Measurements from ENCODE around the gene PHRF1. TPM values are rescaled to one million over a fixed set of nuclear protein-coding genes. Genes with fewer than 3 reads are reported as not detected.

Gene PHRF1
- total and polyA plus RNA-seq, 11 donors = 11.6 to 21.3 (median 18.1) TPM

DNA sequence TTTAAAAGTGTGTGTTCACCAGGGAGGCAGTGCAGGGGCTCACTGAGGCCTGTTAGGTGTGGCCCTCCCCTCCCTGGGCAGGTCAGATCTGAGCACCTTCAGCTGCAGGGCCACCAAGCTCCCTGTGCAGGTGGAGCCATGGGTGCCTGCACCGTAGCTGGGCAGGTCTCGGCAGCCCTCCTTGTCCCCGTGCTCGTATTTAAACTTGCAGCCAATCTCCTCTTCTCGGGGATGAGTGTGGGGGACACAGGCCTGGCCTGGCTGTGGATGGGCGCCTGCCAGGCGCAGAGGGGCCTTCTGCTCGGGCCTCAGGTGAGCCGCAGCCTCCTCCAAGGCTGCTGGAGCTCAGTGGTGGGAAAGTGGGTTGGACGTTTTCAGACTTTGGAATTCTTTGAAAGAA, 19.1 kb downstream of the PHRF1 start:
- Histone ChIP-seq H3K4me3 (no peak overlapping the region), H3K4me1 (no peaks in the 10 kb centered on the region), H3K27me3 (no peaks in the 10 kb centered on the region), H3K9me3 (no peaks in the 10 kb centered on the region), H3K27ac (no peak overlapping the region), H3K36me3 (peaks cover 0 to 100% (median 97%) of the 10 kb centered on the region in 9 donors)
- 89 to 94% (median 92%) methylated on average over 8 to 10 of the region's 10 CpGs for WGBS, 4 donors
- TF ChIP-seq POLR2A (IDR thresholded peaks at IDR 0.05) (no peak), CTCF (IDR thresholded peaks at IDR 0.05) (no peak)
- no peak for DNase-seq
- intact Hi-C loops (cut with DNase I) = no loop called here
- no peak for ATAC-seq

- intact Hi-C loops (cut with DNase I) = no loop called here
- DNase-seq = no peak
- Histone ChIP-seq H3K27me3 (no peaks in the 10 kb centered on the region), H3K9me3 (no peaks in the 10 kb centered on the region), H3K4me1 (no peaks in the 10 kb centered on the region), H3K27ac (no peak overlapping the region), H3K4me3 (no peak overlapping the region), H3K36me3 (peaks cover 0 to 100% (median 97%) of the 10 kb centered on the region in 9 donors)
- TF ChIP-seq POLR2A (IDR thresholded peaks at IDR 0.05) (no peak), CTCF (IDR thresholded peaks at IDR 0.05) (no peak)
- WGBS, 4 donors = 73 to 90% (median 88%) methylated on average over 10 of the region's 10 CpGs
- ATAC-seq = no peak
These were observed 20.1 kb downstream of the PHRF1 start for GRCh38 chr11:596374-596773.

GRCh38 chr11:597166-597725, 21.0 kb downstream of the PHRF1 start:
- no peaks in the 10 kb centered on the region for H3K27me3 ChIP-seq
- H3K4me1 ChIP-seq = no peaks in the 10 kb centered on the region
- no peak for TF ChIP-seq CTCF (IDR thresholded peaks at IDR 0.05)
- no peak for TF ChIP-seq POLR2A (IDR thresholded peaks at IDR 0.05)
- H3K27ac ChIP-seq = no peak overlapping the region
- intact Hi-C loops (cut with DNase I) = no loop called here
- peaks cover 0 to 100% (median 99%) of the 10 kb centered on the region in 9 donors for H3K36me3 ChIP-seq
- no peak overlapping the region for H3K4me3 ChIP-seq
- 89 to 95% (median 90%) methylated on average over 19 to 29 of the region's 29 CpGs for WGBS, 4 donors
- ATAC-seq (peak in 1 of 4 donors; percentile 5), DNase-seq (no peak)
- H3K9me3 ChIP-seq = no peaks in the 10 kb centered on the region

- no peak for TF ChIP-seq POLR2A (IDR thresholded peaks at IDR 0.05)
- TF ChIP-seq CTCF (IDR thresholded peaks at IDR 0.05) = no peak
- ATAC-seq = peak in 2 of 4 donors; percentile 16 to 18
- H3K4me3 ChIP-seq = no peak overlapping the region
- H3K36me3 ChIP-seq = peaks cover 0 to 100% (median 99%) of the 10 kb centered on the region in 9 donors
- no peak overlapping the region for H3K27ac ChIP-seq
- 91 to 94% (median 93%) methylated on average over 23 to 30 of the region's 30 CpGs for WGBS, 4 donors
- H3K27me3 ChIP-seq = no peaks in the 10 kb centered on the region
- intact Hi-C loops (cut with DNase I) = no loop called here
- DNase-seq = peak in 1 of 5 donors; percentile 44
- H3K4me1 ChIP-seq = no peaks in the 10 kb centered on the region
- no peaks in the 10 kb centered on the region for H3K9me3 ChIP-seq
These were observed 21.9 kb downstream of the PHRF1 start for GRCh38 chr11:598005-598680.

Measured in heart left ventricle (tissue), 16 donors.